Dedifferentiated amniotic fluid mesenchymal stem cell (primary cell): ENCODE results near the gene CYB5D1.
A peak's percentile ranks its signal among the peaks of the same experiment; 100 is the strongest.

Experiments
- DNase-seq: peaks from one replicate; pipeline ENCODE4 v3.0.0-alpha.2; 2016; ENCODE audit errors: extremely low spot score

Gene CYB5D1

GRCh38 chr17:7844292-7845154 is 13.3 kb upstream of the CYB5D1 start:
- DNase-seq: peak; percentile 95

- no peak for DNase-seq
Observed at GRCh38 chr17:7845359-7846062, 12.3 kb upstream of the CYB5D1 start.

GRCh38 chr17:7846063-7846735 is 11.6 kb upstream of the CYB5D1 start:
- no peak for DNase-seq

GRCh38 chr17:7846765-7847661 is 10.8 kb upstream of the CYB5D1 start:
- DNase-seq: no peak

GRCh38 chr17:7848131-7848579 is 9.6 kb upstream of the CYB5D1 start:
- no peak for DNase-seq

GRCh38 chr17:7848739-7849129 is 9.1 kb upstream of the CYB5D1 start:
- DNase-seq: no peak

- DNase-seq: no peak
Observed at GRCh38 chr17:7849130-7849750, 8.6 kb upstream of the CYB5D1 start.

- no peak for DNase-seq
Observed at GRCh38 chr17:7849751-7850504, 7.9 kb upstream of the CYB5D1 start.

GRCh38 chr17:7850701-7851437 is 6.9 kb upstream of the CYB5D1 start:
- no peak for DNase-seq

- DNase-seq: peak; percentile 69
Observed at GRCh38 chr17:7851438-7852261, 6.2 kb upstream of the CYB5D1 start.

GRCh38 chr17:7852262-7852670 is 5.5 kb upstream of the CYB5D1 start:
- DNase-seq: no peak

- no peak for DNase-seq
Observed at GRCh38 chr17:7852919-7853690, 4.7 kb upstream of the CYB5D1 start.

GRCh38 chr17:7853691-7854038 is 4.1 kb upstream of the CYB5D1 start:
- no peak for DNase-seq

GRCh38 chr17:7854078-7854777 is 3.6 kb upstream of the CYB5D1 start:
- DNase-seq: no peak

GRCh38 chr17:7854851-7855659 is 2.7 kb upstream of the CYB5D1 start, which contains the start of gene TMEM88:
Gene TMEM88 (plus strand): TSS chr17:7855066. CDS start chr17:7855075, 9 bp downstream.
- no peak for DNase-seq

GRCh38 chr17:7855660-7856010 is 2.2 kb upstream of the CYB5D1 start:
- no peak for DNase-seq
